Stimulated activated CD4-positive, alpha-beta T cell treated with anti-CD3 and anti-CD28 coated beads, Interleukin-1b, Interleukin-23, amount 100 ng/mL, for 48 hours (primary cell): ENCODE results near the gene NAXD.
A peak's percentile ranks its signal among the peaks of the same experiment; 100 is the strongest.
"Not testable (repeated sequence)": the region's sequence is repeated elsewhere in the genome, so short reads cannot be mapped to it uniquely, and the experiment has no call there.

Experiments used
- DNase-seq: peaks from one replicate; pipeline ENCODE4 v3.0.0-alpha.2; 2020

Gene NAXD

DNA sequence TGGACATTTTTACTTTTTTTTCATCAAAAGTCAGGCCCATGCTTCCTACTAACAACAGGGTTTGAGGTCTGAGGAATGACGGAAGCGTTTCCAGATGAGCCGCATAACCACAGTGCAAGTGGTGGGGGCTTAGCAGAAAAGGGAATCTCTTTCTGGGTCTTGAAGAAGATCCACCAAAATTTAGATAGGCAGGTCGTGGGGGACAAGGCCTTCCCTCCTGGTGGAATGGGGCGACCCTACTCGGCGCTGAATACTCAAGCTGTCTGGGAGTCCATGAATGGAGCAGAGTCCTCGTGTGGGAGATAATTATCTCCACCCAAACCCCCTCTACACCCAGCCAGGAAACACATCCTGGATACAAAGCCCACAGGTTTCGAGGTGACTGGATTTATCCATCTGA, 53.7 kb downstream of the NAXD start:
- DNase-seq = no peak

DNA sequence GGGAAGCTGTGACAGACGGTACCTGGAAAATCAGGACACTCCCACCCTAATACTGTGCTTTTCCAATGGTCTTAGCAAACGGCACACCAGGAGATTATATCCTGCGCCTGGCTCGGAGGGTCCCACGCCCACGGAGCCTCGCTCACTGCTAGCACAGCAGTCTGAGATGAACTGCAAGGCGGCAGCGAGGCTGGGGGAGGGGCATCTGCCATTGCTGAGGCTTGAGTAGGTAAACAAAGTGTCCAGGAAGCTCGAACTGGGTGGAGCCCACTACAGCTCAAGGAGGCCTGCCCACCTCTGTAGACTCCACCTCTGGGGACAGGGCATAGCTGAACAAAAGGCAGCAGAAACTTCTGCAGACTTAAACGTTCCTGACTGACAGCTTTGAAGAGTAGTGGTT, 54.5 kb downstream of the NAXD start:
- not testable (repeated sequence) for DNase-seq

DNA sequence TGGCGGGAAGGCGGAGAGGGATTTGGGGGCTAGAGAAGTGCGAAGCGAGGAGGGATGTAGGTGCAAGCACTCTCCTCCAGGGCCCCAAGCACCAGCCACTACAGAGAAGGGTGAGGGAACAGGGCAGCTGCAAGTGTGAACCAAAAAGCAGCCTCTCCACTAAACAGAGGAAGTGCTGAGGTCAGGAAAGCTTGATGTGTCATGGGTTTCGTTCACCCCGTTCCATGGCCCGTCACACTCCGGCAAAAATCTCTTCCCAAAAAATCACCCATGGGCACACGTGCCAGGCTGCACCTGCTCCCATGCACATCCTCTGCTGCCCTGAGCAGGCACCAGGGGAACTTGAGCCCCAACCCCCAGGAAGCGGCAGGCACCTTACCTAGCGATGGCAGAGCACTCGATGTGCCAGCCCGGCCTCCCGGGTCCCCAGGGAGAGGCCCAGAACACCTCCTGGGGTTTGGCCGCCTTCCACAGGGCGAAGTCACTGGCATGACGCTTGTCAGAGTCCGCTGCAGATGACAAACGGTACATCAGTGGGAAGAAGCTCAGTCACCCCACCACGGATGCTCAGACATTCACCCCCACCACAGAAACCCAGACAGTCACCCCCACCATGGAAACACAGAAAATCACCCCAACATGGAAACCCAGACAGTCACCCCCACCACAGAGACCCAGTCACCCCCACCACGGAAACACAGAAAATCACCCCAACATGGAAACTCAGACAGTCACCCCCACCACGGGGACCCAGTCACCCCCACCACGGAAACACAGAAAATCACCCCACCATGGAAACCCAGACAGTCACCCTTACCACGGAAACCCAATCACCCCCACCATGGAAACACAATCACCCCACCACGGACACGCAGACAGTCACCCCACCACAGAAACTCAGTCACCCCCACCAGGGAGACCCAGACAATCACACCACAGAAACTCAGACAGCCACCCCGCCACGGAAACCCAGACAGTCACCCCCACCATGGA, 61.5 kb downstream of the NAXD start:
- DNase-seq = peak; percentile 62

DNA sequence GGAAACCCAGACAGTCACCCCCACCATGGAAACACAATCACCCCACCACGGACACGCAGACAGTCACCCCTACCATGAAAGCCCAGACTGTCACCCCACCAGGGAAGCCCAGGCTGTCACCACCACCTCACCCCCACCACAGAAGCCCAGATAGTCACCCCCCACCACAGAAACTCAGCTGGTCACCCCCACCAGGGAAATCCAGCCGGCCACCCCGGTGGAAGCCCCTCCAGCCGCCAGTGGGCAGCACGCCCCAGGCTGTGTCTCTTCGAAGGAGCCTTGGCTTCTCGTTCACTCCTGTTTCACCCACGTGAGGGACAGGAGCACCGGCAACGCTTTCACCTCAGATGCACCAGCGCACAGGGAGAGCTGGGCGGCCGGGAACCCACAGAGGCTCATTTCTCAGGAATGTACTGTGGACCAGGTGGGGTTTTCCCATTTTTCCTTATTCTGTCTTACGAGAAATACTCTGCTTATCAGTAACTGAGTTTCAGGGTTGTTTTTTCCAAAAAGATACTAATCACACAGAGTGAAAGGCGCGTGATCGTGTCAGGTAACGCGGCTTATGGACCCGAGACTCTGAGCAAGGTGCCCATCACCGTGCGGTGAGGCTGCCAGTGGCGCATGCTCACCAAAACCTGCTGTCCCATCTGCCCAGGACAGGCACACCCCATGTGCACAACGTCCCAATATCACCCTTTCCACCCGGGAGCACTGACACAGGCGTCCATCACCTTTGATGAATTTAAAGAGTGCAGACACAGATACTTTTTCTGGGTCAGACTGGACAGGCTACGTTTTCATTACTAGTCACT, 62.6 kb downstream of the NAXD start:
- DNase-seq = peak; percentile 31

DNA sequence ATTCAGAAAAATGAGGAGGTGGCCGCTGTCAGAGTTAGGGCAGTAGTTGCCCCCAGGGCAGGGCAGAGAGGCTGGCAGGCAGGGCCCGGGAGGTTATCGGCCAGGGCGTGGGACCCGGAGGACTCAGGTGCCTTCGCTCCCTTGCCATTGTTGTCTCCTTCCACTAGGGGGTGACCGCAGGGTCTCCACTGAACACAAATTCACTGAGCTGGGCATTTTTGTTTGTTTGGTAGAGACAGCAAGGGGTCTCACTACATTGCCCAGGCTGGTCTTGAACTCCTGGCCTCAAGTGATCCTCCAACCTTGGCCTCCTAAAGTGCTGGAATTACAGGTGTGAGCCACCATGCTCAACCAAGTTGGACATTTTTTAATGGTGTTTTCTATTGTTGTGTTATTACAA, 65.5 kb downstream of the NAXD start:
- DNase-seq = no peak

DNA sequence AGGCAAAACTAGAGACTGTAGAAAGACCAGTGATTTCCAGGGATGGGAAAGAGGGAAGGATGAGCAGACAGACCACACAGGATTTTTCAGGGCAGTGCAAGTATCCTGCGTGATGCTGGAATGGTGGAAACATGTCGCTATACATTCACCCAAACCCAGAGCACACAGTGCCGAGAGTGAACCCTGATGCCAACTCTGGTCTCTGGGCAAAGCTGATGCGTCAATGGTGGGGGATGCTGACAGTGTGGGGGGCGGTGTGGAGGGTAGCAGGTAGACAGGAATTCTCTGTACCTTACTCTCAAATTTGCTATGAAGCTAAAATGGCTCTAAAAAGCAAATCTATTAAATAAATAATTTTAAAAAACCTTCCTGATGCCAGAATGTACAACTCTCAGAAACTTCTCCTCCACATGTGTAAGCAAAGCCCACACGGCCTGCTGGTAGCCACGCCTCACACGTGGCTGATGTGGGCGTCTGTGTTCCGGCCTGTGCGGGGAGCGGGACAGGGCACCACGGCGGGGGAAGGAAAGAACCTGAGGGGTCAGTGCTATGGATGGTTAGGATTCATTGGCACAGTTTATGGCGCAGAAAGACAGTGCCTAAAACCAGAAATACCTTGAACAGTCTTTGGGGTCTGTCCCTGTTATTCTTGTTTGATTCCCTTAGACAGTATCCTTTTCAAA, 66.7 kb downstream of the NAXD start:
- DNase-seq = no peak

DNA sequence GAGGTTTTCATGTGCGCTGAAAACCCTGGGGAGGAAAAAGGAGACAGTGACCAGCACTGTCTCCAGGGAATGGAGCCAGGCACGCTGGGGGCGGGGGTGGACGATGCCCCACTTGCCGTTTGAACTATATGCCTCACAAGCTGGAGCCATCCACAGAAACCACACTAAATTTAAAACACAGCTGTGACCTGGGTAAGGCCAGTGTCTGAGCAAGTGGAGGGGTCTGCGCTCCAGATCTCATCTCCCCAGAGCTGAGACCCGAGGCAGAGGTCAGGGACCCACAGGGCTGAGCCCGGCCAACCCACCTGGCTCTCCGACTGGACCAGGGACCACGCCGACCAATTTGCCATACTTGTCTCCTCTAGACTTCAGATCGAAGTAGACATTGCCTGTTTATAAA, 67.4 kb downstream of the NAXD start:
- DNase-seq = no peak

DNA sequence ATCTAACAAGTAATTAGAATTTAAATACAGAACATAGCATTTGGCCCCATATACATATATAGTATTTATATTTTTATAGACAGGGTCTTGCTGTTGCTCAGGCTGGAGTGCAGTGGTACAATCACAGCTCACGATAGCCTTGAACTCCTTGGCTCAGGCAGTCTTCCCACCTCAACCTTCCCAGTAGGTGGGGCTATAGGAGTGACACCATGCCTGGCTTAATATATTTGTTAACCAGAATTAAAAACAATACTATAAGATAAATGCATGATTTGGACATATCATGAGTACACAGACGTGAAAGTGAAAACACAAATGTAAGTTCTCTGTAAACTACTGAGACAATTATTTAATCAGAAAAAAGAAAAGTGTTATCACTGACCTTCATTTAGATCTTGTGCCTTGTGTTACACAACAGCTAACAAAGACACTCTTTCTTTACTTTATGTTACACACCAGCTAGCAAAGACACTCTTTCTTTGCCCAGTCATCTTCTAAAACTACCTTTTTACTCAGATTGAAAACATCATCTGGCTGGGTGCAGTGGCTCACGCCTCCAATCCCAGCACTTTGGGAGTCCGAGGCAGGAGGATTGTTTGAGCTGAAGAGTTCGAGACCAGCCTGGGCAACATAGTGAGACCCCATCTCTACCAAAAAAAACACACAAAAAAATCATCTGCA, 68.0 kb downstream of the NAXD start:
- DNase-seq = no peak

DNA sequence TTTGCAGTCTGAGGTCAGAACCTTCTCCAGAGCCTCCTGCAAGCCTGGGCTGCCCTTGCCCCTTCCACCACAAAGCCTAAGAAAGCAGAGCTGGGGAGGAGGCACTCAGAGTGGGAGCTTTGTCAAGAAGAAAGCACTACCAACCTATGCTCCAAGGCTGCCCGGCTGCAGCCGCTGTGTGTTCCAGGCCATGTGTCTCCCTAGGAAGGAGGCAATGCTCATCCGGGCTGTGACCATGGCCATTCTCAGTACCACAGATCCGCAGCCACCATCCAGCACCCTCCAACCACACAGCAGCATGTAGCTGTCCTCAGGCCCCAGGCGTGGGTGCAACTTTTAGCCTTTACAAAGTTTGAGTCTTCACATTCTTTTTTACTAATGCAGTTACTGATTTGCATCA, 68.6 kb downstream of the NAXD start:
- DNase-seq = no peak

DNA sequence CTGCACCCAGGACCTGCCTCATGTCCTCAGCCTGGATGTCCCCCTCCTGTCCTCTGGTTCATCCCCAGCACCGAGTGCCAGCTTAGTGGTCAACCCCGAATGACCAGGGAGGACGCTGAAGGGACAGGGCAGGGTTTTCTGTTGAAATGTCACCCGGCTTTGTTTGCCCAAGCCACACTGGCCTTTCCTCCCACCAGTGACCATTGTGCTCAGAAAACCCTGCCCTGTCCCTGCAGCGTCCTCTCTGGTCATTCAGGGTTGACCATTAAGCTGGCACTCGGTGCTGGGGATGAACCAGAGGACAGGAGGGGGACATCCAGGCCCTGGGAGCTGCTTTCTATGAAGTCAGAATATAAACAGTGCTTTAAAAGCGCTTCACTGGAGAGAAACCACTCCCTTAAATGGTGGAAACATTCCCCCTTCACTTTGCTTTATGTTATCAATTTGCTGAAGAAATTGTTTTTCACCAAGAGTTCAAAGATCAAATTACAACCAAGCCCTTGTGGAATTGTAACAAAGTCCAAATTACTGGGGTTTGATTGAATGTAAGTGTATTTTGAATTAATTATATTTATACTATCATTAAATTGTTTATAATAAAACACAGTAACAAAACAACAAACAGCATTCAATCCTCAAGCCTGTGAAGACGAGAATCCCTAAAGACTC, 69.2 kb downstream of the NAXD start:
- no peak for DNase-seq

DNA sequence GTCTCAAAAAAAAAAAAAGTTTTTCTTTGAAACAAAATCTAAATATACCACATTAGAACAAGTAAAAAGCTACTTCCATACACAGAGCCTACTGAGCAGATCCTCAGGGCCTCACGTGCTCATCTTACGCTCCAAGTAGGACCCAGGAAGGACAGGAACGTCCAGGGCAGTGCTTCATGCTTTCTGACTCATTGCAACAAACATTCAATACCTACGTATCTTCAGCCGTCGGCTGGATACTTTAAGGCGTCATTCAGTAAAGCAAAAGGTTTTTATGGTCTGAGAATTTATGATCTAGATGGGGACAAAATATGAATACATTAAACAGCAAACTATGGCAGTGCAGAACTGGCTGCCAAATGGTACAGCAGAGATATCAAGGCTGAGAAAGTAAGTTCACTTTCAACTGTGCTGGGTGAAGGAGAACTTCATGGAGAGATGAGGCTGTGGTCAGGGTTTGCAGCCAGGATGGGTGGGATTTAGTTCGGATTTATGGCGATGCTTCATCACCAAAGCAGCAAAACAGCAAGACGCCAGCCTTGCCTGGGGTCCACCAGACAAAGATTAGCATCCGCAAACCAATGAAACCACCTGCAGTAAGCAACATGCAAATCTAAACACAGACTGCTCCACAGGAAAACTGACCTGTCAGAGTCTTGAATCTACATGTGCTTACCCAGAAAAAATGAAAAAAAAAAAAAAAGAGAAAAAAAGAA, 70.1 kb downstream of the NAXD start:
- DNase-seq = no peak

DNA sequence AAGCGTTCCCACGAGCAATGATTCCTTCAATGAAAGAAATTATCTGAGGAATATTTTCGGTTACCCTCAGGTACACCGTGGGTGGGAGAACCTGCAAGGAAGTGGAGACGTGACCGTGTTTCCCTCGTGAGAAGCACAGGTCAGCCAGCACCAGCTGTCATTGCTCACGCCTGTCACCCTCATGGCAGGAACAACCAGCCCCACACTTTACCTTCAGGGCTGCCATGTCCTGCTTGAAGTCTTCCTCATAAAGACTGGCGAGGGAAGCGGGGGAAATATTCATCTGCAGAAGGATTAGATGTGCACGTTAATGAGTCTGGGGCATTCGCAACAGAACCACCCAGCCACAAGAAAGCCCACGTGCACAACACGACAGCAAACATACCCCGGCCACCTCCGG, 72.4 kb downstream of the NAXD start:
- DNase-seq = no peak

DNA sequence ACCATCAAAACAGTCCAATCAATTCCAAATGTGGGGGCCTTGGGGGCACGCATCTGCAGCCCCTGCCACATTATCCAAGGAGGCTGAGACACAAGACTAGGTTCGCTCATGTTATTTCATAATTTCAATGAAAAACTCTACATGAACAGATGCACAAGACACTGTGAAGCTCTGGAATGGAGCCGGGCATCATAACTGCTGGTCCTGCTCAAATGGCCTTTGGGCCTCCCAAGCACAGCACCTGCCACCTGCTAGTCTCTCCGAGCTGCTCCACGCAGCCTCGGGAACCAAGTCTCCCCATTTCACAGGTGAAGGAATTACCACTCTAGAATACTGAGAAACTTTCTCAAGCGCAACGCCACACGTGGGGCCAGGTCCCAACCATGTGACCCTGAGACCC, 73.7 kb downstream of the NAXD start:
- DNase-seq = no peak
